HL-60 (cell line): ENCODE measurements around the gene KRTAP3-3.
A peak's percentile ranks its signal among the peaks of the same experiment; 100 is the strongest.

Source experiments
- DNase-seq, 2 experiments: peaks; one replicate each; pipeline ENCODE4 v3.0.0-alpha.2; 2010 to 2020; ENCODE audit warnings: low read depth in 1 of 2, low spot score in 1 of 2
- H3K27ac ChIP-seq: fragments of 250-450 bp; sonication (Bioruptor Pico); replicated peaks from 2 replicates; pipeline ENCODE4 v1.5.1; 2020; ENCODE audit warnings: mild to moderate bottlenecking, moderate library complexity
- H3K27me3 ChIP-seq: fragments of 250-450 bp; sonication (Bioruptor Pico); 2 replicates; pipeline ENCODE4 v1.5.1; 2021; ENCODE audit warnings: mild to moderate bottlenecking, moderate library complexity; ENCODE audit not compliant: insufficient read depth, poor library complexity, severe bottlenecking
- H3K4me3 ChIP-seq: replicated peaks from 2 replicates; pipeline ENCODE4 v1.5.1; 2011; ENCODE audit warnings: mild to moderate bottlenecking, control low read depth, low read length; ENCODE audit not compliant: insufficient read depth
- GABPA ChIP-seq: IDR thresholded peaks from 2 replicates; pipeline ENCODE4 v1.6.1; 2012; ENCODE audit warnings: low read depth
- POLR2AphosphoS5 ChIP-seq: IDR thresholded peaks from 2 replicates; pipeline ENCODE4 v1.6.1; 2012; ENCODE audit warnings: low read depth
- SPI1 ChIP-seq: IDR thresholded peaks from 2 replicates; pipeline ENCODE4 v1.6.1; 2012; ENCODE audit warnings: low read depth, mild to moderate bottlenecking, borderline replicate concordance
- TF ChIP-seq, protein P1 (sequence below): IDR thresholded peaks from 2 replicates; pipeline ENCODE4 v1.6.1; 2012; ENCODE audit warnings: low read depth; ENCODE audit not compliant: insufficient replicate concordance
- TF ChIP-seq, protein P2 (sequence below): IDR thresholded peaks from one replicate; pipeline ENCODE4 v1.5.1; 2011; ENCODE audit warnings: low read length, control low read depth, inconsistent platforms; ENCODE audit not compliant: insufficient read depth

Gene KRTAP3-3

DNA sequence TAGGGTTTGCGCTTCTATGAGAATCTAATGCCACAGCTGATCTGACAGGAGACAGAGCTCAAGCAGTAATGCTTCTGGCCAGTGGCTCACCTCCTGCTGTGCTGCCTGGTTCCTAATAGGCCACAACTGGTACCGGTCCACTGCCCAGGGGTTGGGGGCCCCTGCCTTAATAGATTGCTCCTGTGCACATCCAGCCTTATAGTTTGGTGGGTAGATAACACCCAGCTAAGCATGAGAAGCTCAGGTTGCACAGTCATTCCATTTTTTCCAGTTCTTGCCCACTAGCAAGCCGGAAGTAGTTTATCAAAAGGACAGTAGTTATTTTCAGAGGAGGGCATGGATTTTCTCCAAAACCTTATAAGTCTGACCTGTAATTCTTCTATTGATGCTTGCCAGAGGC is 25.5 kb upstream of the KRTAP3-3 start:
- TF ChIP-seq POLR2AphosphoS5 (no peak), SPI1 (no peak), GABPA (no peak)
- TF ChIP-seq, protein P1, sequence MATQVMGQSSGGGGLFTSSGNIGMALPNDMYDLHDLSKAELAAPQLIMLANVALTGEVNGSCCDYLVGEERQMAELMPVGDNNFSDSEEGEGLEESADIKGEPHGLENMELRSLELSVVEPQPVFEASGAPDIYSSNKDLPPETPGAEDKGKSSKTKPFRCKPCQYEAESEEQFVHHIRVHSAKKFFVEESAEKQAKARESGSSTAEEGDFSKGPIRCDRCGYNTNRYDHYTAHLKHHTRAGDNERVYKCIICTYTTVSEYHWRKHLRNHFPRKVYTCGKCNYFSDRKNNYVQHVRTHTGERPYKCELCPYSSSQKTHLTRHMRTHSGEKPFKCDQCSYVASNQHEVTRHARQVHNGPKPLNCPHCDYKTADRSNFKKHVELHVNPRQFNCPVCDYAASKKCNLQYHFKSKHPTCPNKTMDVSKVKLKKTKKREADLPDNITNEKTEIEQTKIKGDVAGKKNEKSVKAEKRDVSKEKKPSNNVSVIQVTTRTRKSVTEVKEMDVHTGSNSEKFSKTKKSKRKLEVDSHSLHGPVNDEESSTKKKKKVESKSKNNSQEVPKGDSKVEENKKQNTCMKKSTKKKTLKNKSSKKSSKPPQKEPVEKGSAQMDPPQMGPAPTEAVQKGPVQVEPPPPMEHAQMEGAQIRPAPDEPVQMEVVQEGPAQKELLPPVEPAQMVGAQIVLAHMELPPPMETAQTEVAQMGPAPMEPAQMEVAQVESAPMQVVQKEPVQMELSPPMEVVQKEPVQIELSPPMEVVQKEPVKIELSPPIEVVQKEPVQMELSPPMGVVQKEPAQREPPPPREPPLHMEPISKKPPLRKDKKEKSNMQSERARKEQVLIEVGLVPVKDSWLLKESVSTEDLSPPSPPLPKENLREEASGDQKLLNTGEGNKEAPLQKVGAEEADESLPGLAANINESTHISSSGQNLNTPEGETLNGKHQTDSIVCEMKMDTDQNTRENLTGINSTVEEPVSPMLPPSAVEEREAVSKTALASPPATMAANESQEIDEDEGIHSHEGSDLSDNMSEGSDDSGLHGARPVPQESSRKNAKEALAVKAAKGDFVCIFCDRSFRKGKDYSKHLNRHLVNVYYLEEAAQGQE, result no peak
- TF ChIP-seq, protein P2, sequence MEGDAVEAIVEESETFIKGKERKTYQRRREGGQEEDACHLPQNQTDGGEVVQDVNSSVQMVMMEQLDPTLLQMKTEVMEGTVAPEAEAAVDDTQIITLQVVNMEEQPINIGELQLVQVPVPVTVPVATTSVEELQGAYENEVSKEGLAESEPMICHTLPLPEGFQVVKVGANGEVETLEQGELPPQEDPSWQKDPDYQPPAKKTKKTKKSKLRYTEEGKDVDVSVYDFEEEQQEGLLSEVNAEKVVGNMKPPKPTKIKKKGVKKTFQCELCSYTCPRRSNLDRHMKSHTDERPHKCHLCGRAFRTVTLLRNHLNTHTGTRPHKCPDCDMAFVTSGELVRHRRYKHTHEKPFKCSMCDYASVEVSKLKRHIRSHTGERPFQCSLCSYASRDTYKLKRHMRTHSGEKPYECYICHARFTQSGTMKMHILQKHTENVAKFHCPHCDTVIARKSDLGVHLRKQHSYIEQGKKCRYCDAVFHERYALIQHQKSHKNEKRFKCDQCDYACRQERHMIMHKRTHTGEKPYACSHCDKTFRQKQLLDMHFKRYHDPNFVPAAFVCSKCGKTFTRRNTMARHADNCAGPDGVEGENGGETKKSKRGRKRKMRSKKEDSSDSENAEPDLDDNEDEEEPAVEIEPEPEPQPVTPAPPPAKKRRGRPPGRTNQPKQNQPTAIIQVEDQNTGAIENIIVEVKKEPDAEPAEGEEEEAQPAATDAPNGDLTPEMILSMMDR, result no peak
- H3K4me3 ChIP-seq, result no peak overlapping the region

DNA sequence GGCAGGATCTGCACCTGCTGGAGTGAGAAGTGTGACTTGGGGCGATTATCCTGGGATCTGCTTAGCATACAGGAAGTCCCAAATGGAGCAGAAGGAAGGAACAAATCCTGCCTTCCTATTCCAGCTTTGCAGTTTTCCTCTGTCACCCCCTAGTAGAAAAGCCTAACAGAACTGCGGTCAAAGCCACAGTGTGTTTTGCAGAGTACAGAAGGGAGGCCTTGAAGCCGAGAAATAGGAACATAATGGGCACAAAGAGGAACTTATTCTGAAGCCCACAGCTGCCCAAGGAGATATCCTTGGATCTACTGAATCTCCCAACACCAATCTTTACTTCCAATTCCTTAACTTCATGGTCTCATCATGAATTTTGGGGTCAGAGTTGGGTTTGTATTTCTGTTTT is 24.6 kb upstream of the KRTAP3-3 start:
- no peaks in the 10 kb centered on the region for H3K27me3 ChIP-seq
- no peak for TF ChIP-seq SPI1
- TF ChIP-seq, protein P1, result no peak
- TF ChIP-seq POLR2AphosphoS5, result no peak
- TF ChIP-seq, protein P2, result no peak
- TF ChIP-seq GABPA, result no peak
- H3K4me3 ChIP-seq, result no peak overlapping the region
- H3K27ac ChIP-seq, result no peak overlapping the region
- DNase-seq, result peak in 1 of 2 experiments; percentile 58

More for the DNA sequence above, 25.5 kb upstream of the KRTAP3-3 start:
- Histone ChIP-seq H3K27me3 (no peaks in the 10 kb centered on the region), H3K27ac (no peak overlapping the region)
- DNase-seq, result no peak

DNA sequence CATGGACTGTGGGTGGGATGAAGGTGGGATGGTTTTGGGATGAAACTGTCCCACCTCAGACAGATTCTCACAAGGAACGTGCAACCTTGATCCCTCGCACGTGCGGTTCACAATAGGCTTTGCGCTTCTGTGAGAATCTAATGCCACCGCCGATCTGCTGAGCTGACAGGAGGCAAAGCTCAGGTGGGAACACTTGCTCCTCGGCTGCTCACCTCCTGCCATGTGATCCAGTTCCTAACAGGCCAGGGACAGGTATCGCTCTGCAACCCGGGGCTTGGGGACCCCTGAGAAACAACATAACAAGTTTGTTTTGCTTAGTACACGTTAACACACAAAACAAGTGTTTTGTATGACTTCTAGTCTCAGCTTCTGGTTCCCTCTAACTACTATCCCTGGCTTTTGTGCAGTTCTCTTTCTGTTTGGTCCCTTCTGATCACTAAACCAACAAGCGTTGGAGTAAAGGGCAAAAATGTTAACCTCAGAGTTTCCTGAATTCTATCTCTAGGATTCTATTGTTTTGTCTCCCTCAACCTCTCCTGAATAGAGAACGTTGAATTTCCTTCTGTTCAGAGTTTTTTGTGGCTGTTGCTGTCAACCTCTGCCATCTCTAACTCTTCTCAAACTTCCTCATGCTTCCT is 22.7 kb upstream of the KRTAP3-3 start:
- no peak overlapping the region for H3K27ac ChIP-seq
- no peak for DNase-seq
- H3K27me3 ChIP-seq, result no peaks in the 10 kb centered on the region
- no peak overlapping the region for H3K4me3 ChIP-seq
- TF ChIP-seq GABPA, result no peak
- TF ChIP-seq, protein P1, result no peak
- TF ChIP-seq SPI1, result no peak
- TF ChIP-seq POLR2AphosphoS5, result no peak
- TF ChIP-seq, protein P2, result no peak
